Sigmoid colon (tissue), 7 donors: ENCODE measurements around the gene OR2T8. TPM values are rescaled to one million over a fixed set of nuclear protein-coding genes. Genes with fewer than 3 reads are reported as not detected.

Experiments used
- DNase-seq: peaks from one replicate; pipeline ENCODE4 v3.0.0-alpha.2; 2019
- H3K27ac ChIP-seq, 4 donors: fragments of 200-600 bp; sonication (generic); one replicate each; pipeline ENCODE4 v1.5.1; 2016 to 2019; ENCODE audit warnings: mild to moderate bottlenecking in 1 of 4
- H3K27me3 ChIP-seq, 3 donors: fragments of 200-600 bp; sonication (generic); one replicate each; pipeline ENCODE4 v1.5.1; 2019; ENCODE audit warnings: mild to moderate bottlenecking in 1 of 3
- H3K36me3 ChIP-seq, 4 donors: fragments of 200-600 bp; sonication (generic); one replicate each; pipeline ENCODE4 v1.5.1; 2016 to 2019
- H3K4me1 ChIP-seq, 4 donors: fragments of 200-600 bp; sonication (generic); one replicate each; pipeline ENCODE4 v1.5.1; 2017 to 2019
- H3K4me3 ChIP-seq, 4 donors: fragments of 200-600 bp; sonication (generic); one replicate each; pipeline ENCODE4 v1.5.1; 2017 to 2019; ENCODE audit warnings: mild to moderate bottlenecking in 2 of 4, moderate library complexity in 1 of 4
- H3K9me3 ChIP-seq, 4 donors: fragments of 200-600 bp in 3 of 4; sonication (generic) in 3 of 4; one replicate each; pipeline versions ENCODE4 v1.5.1 to v1.6.1; 2013 to 2019
- EP300 ChIP-seq, 4 donors: sonication (generic); formaldehyde crosslinking; IDR thresholded peaks; one replicate each; pipeline ENCODE4 v1.6.1; 2017; ENCODE audit warnings: antibody characterized with exemption in 4 of 4
- POLR2A ChIP-seq, 2 donors: fragments of 450-650 bp; IDR thresholded peaks; one replicate each; pipeline ENCODE4 v1.6.1; 2016; ENCODE audit warnings: antibody characterized with exemption in 2 of 2, mild to moderate bottlenecking in 2 of 2, moderate library complexity in 2 of 2
- POLR2AphosphoS5 ChIP-seq, 4 donors: sonication (generic); formaldehyde crosslinking; IDR thresholded peaks; one replicate each; pipeline ENCODE4 v1.6.1; 2017; ENCODE audit warnings: antibody characterized with exemption in 4 of 4
- WGBS, 2 donors: extraction: QIAGEN DNeasy Blood & Tissue Kit; methylation state at CpG; one replicate each; pipeline ENCODE4 v1.1.7; 2013; 5-methylcytosine and 5-hydroxymethylcytosine counted together
- intact Hi-C: fragments of 100-400 bp; cut with DNase I; formaldehyde crosslinking; loops from one replicate; pipeline ENCODE4 v1.15.1; 2023
- polyA plus RNA-seq, 3 donors: library from polyadenylated mRNA; stranded (reverse); fragments of 200-250 nt; gene quantifications; one replicate each; pipeline ENCODE4 v1.2.3, GENCODE V29; 2013
- total RNA-seq, 4 donors: library from RNA; depleted of rRNA; stranded (reverse); fragments of >200 nt; gene quantifications; one replicate each; pipeline ENCODE4 v1.1.0, GENCODE V29; 2016
- TF ChIP-seq, protein P1 (sequence below), 4 experiments: fragments of 450-650 bp in 3 of 4; fragments of 200-600 bp in 1 of 4; IDR thresholded peaks; one replicate each; pipeline ENCODE4 v1.5.1; 2016 to 2019; ENCODE audit warnings: antibody characterized with exemption in 4 of 4, mild to moderate bottlenecking in 3 of 4, moderate library complexity in 2 of 4
- donor health status: healthy with polysubstance abuse.
- donor health status: Bipolar disorder and iron deficiency.
- donor health status: healthy.

Gene OR2T8
- total and polyA plus RNA-seq, 7 donors = not detected

DNA sequence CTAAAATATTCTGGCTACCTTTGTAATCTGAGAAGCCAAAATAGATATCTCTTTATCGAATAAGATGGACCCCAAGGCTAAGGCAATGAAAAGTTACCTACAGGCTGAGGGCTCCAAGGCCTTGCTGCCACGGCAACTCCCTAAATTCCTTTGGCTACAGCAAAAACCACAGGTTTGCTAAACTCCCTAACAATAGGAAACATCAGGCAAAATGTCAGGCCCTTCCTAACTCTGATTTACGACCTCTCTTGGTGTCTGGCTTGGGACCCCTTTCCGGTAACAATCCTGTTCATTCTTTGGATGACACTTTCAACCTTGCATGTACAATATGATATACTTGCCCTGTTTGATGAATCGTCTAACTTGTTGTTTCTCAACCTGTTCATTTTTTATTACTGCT, 11.3 kb upstream of the OR2T8 start:
- 71 to 85% methylated on average over 5 of the region's 5 CpGs for WGBS, 2 donors

DNA sequence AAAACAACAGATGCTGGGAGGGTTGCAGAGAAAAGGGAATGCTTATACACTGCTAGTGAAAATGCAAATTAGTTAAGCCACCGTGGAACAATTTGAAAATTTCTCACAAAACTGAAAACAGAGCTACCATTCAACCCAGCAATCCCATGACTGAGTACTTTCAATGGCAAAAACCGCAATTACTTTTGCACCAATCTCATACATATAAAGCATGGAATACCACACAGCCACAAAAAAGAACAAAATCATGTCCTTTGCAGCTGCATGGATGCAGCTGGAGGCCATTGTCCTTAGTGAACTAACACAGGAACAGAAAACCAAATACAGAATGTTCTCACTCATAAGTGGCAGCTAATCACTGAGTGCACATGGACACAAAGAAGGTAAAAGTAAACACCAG, 6.3 kb upstream of the OR2T8 start:
- H3K4me3 ChIP-seq = no peak overlapping the region
- H3K9me3 ChIP-seq = no peaks in the 10 kb centered on the region
- WGBS, 2 donors = 76 to 83% methylated on average over 2 of the region's 2 CpGs
- no peak for DNase-seq
- no peaks in the 10 kb centered on the region for H3K36me3 ChIP-seq
- TF ChIP-seq POLR2A (IDR thresholded peaks at IDR 0.05) = no peak
- TF ChIP-seq EP300 (IDR thresholded peaks at IDR 0.05) = no peak
- TF ChIP-seq, protein P1, sequence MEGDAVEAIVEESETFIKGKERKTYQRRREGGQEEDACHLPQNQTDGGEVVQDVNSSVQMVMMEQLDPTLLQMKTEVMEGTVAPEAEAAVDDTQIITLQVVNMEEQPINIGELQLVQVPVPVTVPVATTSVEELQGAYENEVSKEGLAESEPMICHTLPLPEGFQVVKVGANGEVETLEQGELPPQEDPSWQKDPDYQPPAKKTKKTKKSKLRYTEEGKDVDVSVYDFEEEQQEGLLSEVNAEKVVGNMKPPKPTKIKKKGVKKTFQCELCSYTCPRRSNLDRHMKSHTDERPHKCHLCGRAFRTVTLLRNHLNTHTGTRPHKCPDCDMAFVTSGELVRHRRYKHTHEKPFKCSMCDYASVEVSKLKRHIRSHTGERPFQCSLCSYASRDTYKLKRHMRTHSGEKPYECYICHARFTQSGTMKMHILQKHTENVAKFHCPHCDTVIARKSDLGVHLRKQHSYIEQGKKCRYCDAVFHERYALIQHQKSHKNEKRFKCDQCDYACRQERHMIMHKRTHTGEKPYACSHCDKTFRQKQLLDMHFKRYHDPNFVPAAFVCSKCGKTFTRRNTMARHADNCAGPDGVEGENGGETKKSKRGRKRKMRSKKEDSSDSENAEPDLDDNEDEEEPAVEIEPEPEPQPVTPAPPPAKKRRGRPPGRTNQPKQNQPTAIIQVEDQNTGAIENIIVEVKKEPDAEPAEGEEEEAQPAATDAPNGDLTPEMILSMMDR (IDR thresholded peaks at IDR 0.05) = no peak
- no peak for TF ChIP-seq POLR2AphosphoS5 (IDR thresholded peaks at IDR 0.05)
- intact Hi-C loops = no loop called here
- no peaks in the 10 kb centered on the region for H3K27me3 ChIP-seq
- H3K27ac ChIP-seq = no peak overlapping the region
- no peaks in the 10 kb centered on the region for H3K4me1 ChIP-seq

More for the DNA sequence above, 11.3 kb upstream of the OR2T8 start:
- H3K27me3 ChIP-seq = no peaks in the 10 kb centered on the region
- H3K4me1 ChIP-seq = no peaks in the 10 kb centered on the region
- DNase-seq = no peak
- H3K36me3 ChIP-seq = no peaks in the 10 kb centered on the region
- intact Hi-C loops = no loop called here
- no peaks in the 10 kb centered on the region for H3K9me3 ChIP-seq
- no peak overlapping the region for H3K4me3 ChIP-seq
- TF ChIP-seq POLR2AphosphoS5 (IDR thresholded peaks at IDR 0.05) (no peak), POLR2A (IDR thresholded peaks at IDR 0.05) (no peak), EP300 (IDR thresholded peaks at IDR 0.05) (no peak)
- TF ChIP-seq, protein P1 (IDR thresholded peaks at IDR 0.05) = no peak
- H3K27ac ChIP-seq = no peak overlapping the region

DNA sequence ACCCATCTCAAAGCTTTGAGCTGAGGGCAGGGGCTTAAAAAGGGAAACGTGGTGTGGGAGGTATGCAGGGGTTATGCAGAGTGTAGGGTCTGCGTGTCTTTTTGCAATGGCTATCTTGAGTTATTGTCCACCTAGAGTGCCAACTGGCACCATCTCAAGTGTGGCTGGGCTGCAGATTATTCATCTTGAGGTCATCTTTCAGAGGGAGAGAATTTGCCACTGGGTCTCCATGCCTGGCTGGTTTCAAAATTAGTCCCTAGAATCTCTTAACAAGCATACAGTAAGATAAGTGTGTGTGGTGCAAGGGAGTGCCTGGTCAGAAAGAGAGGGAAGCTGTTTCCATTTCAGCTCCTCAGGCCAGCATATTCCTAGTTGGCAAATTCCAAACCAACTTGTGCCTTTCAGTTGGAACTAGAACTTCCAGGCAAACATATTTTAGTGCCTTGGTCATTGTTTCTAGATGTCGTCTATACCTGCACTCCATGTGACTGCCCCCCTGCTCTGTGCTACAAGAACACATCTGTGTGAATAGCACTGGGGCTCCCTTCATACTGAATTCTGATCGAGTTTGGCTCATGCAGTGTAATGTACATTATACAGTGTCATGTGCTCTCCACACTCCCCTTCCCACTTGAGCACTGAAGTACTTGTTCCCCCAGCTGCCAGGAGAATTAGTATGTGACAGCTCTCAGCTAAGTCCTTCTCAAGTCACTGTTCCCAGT, 5.0 kb upstream of the OR2T8 start:
- Histone ChIP-seq H3K27ac (no peak overlapping the region), H3K9me3 (no peaks in the 10 kb centered on the region), H3K4me3 (no peak overlapping the region), H3K36me3 (no peaks in the 10 kb centered on the region), H3K4me1 (no peaks in the 10 kb centered on the region), H3K27me3 (no peaks in the 10 kb centered on the region)
- no peak for DNase-seq
- TF ChIP-seq POLR2A (IDR thresholded peaks at IDR 0.05) (no peak), EP300 (IDR thresholded peaks at IDR 0.05) (no peak), POLR2AphosphoS5 (IDR thresholded peaks at IDR 0.05) (no peak)
- TF ChIP-seq, protein P1 (IDR thresholded peaks at IDR 0.05) = no peak
- intact Hi-C loops = no loop called here
- WGBS, 2 donors = 64 to 71% methylated on average over 4 of the region's 4 CpGs

DNA sequence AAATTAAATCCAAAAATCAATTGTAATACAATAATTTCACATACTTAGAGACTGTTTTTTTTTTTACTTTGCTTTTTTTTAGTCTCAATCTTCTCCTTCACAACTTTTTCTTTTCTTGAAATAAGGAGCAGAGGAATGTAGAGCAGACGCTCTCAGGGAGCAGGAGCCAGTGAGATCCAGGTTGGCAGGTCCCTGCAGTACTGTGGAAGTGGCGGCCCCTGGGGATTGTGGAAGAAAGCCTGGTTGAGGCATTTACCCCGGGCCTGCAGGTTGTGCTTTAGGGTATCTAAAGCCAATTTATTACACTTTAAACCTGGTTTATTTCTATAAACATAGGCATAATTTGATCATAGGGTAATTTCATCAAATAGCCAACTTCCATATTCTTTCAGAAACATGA, 3.9 kb downstream of the OR2T8 start:
- Histone ChIP-seq H3K36me3 (no peaks in the 10 kb centered on the region), H3K4me1 (no peaks in the 10 kb centered on the region), H3K4me3 (no peak overlapping the region), H3K27me3 (no peaks in the 10 kb centered on the region), H3K9me3 (no peaks in the 10 kb centered on the region), H3K27ac (no peak overlapping the region)
- intact Hi-C loops = no loop called here
- TF ChIP-seq EP300 (IDR thresholded peaks at IDR 0.05) (no peak), POLR2AphosphoS5 (IDR thresholded peaks at IDR 0.05) (no peak), POLR2A (IDR thresholded peaks at IDR 0.05) (no peak)
- TF ChIP-seq, protein P1 (IDR thresholded peaks at IDR 0.05) = no peak
- WGBS, 2 donors = 69 to 73% methylated on average over 3 of the region's 3 CpGs
- no peak for DNase-seq

DNA sequence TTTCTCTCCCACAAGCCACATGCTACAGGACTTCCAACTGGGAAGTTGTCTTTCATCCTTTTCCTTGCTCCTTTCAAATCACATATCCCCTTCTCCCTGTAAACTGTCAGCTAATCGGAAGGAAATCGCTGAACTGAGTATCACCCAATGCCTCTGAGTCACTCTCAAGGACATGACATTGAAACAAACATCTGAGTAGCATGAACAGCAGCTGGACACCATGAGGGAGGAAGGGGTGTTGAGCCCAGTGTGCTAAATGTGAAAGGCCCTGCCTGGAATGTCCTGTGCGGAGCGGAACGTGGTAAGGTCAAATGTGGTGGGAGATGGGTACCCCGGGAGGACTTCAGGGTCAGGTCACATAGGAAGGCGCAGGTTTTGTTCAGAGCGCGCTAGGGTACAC, 4.8 kb downstream of the OR2T8 start, which contains the start of gene OR2AJ1:
OR2AJ1 (plus strand) TSS at position 22 of the 400 bp plus-strand sequence. CDS start 8,880 bp downstream, outside the sequence.
- WGBS, 2 donors = 92 to 93% methylated on average over 9 of the region's 9 CpGs
- TF ChIP-seq, protein P1 (IDR thresholded peaks at IDR 0.05) = no peak
- TF ChIP-seq POLR2AphosphoS5 (IDR thresholded peaks at IDR 0.05) (no peak), EP300 (IDR thresholded peaks at IDR 0.05) (no peak), POLR2A (IDR thresholded peaks at IDR 0.05) (no peak)
- no peak for DNase-seq
- no peaks in the 10 kb centered on the region for H3K9me3 ChIP-seq
- no peaks in the 10 kb centered on the region for H3K4me1 ChIP-seq
- intact Hi-C loops = no loop called here
- no peak within 1 kb of the TSS for H3K4me3 ChIP-seq
- no peaks in the 10 kb centered on the region for H3K36me3 ChIP-seq
- no peaks in the 10 kb centered on the region for H3K27me3 ChIP-seq
- no peak within 1 kb of the TSS for H3K27ac ChIP-seq
